ENCODE results near the gene KDM2B.

Gene KDM2B

GRCh38 chr12:121580959-121581685 is at the start of gene KDM2B:
Gene KDM2B (minus strand): TSS chr12:121581023. CDS start chr12:121580911, 112 bp downstream.
- no peak for DNase-seq (ENCODE audit: extremely low read depth in 1 of 2, low read depth in 1 of 2)

GRCh38 chr12:121628536-121628935 is 47.7 kb upstream of the KDM2B start:
- DNase-seq (ENCODE audit: extremely low read depth in 1 of 2, low read depth in 1 of 2) = no peak

GRCh38 chr12:121628037-121628436 is 47.2 kb upstream of the KDM2B start:
- no peak for DNase-seq (ENCODE audit: extremely low read depth in 1 of 2, low read depth in 1 of 2)

- peak; percentile 86 to 94 for DNase-seq (ENCODE audit: extremely low read depth in 1 of 2, low read depth in 1 of 2)
Measured at GRCh38 chr12:121626853-121627640, 46.2 kb upstream of the KDM2B start.

GRCh38 chr12:121626087-121626852 is 45.4 kb upstream of the KDM2B start, which contains the start of gene ORAI1:
Gene ORAI1 (plus strand): TSS chr12:121626530.
- DNase-seq (ENCODE audit: extremely low read depth in 1 of 2, low read depth in 1 of 2) = peak; percentile 94 to 97

- DNase-seq (ENCODE audit: extremely low read depth in 1 of 2, low read depth in 1 of 2) = no peak
Measured at GRCh38 chr12:121620333-121620891, 39.6 kb upstream of the KDM2B start.

- DNase-seq (ENCODE audit: extremely low read depth in 1 of 2, low read depth in 1 of 2) = no peak
Measured at GRCh38 chr12:121618659-121619233, 37.9 kb upstream of the KDM2B start.

- no peak for DNase-seq (ENCODE audit: extremely low read depth in 1 of 2, low read depth in 1 of 2)
Measured at GRCh38 chr12:121614872-121615467, 34.1 kb upstream of the KDM2B start.

GRCh38 chr12:121613462-121613861 is 32.6 kb upstream of the KDM2B start:
- no peak for DNase-seq (ENCODE audit: extremely low read depth in 1 of 2, low read depth in 1 of 2)

GRCh38 chr12:121611306-121611705 is 30.5 kb upstream of the KDM2B start:
- no peak for DNase-seq (ENCODE audit: extremely low read depth in 1 of 2, low read depth in 1 of 2)

GRCh38 chr12:121610239-121611149 is 29.7 kb upstream of the KDM2B start:
- DNase-seq (ENCODE audit: extremely low read depth in 1 of 2, low read depth in 1 of 2) = no peak

- DNase-seq (ENCODE audit: extremely low read depth in 1 of 2, low read depth in 1 of 2) = no peak
Measured at GRCh38 chr12:121608301-121608700, 27.5 kb upstream of the KDM2B start.

GRCh38 chr12:121603581-121603980 is 22.8 kb upstream of the KDM2B start:
- no peak for DNase-seq (ENCODE audit: extremely low read depth in 1 of 2, low read depth in 1 of 2)

GRCh38 chr12:121602766-121603165 is 21.9 kb upstream of the KDM2B start:
- no peak for DNase-seq (ENCODE audit: extremely low read depth in 1 of 2, low read depth in 1 of 2)

- no peak for DNase-seq (ENCODE audit: extremely low read depth in 1 of 2, low read depth in 1 of 2)
Measured at GRCh38 chr12:121600702-121601336, 20.0 kb upstream of the KDM2B start.

GRCh38 chr12:121596526-121596925 is 15.7 kb upstream of the KDM2B start:
- DNase-seq (ENCODE audit: extremely low read depth in 1 of 2, low read depth in 1 of 2) = no peak

GRCh38 chr12:121595520-121595919 is 14.7 kb upstream of the KDM2B start:
- DNase-seq (ENCODE audit: extremely low read depth in 1 of 2, low read depth in 1 of 2) = no peak

GRCh38 chr12:121592320-121592719 is 11.5 kb upstream of the KDM2B start:
- DNase-seq (ENCODE audit: extremely low read depth in 1 of 2, low read depth in 1 of 2) = no peak

Measured in stimulated activated CD8-positive, alpha-beta memory T cell treated with anti-CD3 and anti-CD28 coated beads, Interleukin-7, amount 100 ng/mL, for 48 hours (primary cell).